ENCODE results near the gene SLC44A1.

The SLC44A1 gene

DNA sequence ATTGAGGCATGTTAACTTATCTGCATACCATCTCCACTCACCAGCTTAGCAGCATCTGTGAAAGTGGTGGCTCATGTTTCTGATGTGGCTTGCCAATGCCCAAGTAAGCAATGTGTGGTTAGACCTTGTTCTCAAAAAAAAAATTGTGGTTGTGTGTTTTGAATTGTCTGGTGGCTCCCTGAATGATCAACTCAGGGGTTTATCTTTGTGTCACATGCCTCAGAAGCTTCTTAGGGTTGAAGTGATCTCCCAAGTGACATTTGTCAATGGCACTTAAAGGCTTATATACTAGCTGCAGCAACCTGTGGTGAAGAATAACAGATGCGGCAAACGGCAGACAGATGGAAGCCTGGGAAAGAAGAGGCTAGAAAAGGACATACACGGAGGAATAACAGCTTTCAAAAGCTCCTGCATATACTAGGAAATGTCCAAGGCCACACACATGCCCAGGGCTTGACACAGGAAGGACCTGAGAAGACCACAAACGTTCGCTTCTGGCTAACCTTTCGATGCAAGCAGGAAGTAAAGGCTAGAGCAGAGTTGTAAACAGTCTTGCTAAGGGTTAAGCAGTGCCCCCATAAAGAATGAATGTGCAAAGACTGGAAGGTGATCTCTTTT is 161.2 kb downstream of the SLC44A1 start:
- H3K36me3 ChIP-seq (ENCODE audit: insufficient read depth) = no peaks in the 10 kb centered on the region
- no peaks in the 10 kb centered on the region for H3K79me2 ChIP-seq (ENCODE audit: insufficient read depth, low read depth)
- TF ChIP-seq, protein P1, sequence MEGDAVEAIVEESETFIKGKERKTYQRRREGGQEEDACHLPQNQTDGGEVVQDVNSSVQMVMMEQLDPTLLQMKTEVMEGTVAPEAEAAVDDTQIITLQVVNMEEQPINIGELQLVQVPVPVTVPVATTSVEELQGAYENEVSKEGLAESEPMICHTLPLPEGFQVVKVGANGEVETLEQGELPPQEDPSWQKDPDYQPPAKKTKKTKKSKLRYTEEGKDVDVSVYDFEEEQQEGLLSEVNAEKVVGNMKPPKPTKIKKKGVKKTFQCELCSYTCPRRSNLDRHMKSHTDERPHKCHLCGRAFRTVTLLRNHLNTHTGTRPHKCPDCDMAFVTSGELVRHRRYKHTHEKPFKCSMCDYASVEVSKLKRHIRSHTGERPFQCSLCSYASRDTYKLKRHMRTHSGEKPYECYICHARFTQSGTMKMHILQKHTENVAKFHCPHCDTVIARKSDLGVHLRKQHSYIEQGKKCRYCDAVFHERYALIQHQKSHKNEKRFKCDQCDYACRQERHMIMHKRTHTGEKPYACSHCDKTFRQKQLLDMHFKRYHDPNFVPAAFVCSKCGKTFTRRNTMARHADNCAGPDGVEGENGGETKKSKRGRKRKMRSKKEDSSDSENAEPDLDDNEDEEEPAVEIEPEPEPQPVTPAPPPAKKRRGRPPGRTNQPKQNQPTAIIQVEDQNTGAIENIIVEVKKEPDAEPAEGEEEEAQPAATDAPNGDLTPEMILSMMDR (conservative IDR thresholded peaks at IDR 0.05; ENCODE audit: low read depth, low read length) = no peak
- 0 out of 2 replicates have a peak overlapping the region, but pooled peaks have one; percentile 13 for H2AFZ ChIP-seq (ENCODE audit: low read depth)
- no peak overlapping the region for H3K4me3 ChIP-seq (IDR thresholded peaks at IDR 0.05; ENCODE audit: insufficient read depth, low read depth, low read length)
- no peaks in the 10 kb centered on the region for H3K27me3 ChIP-seq (ENCODE audit: insufficient read depth, low read depth)
- H3K4me2 ChIP-seq = peak overlapping the region; percentile 80
- peaks cover 47% of the 10 kb centered on the region for H3K4me1 ChIP-seq (ENCODE audit: low read depth, poor library complexity, severe bottlenecking)
- H4K20me1 ChIP-seq (ENCODE audit: insufficient read depth) = no peaks in the 10 kb centered on the region
- no peak overlapping the region; the same call in 1 of the 2 replicates for H3K9ac ChIP-seq
- peak overlapping the region; percentile 61 for H3K27ac ChIP-seq

DNA sequence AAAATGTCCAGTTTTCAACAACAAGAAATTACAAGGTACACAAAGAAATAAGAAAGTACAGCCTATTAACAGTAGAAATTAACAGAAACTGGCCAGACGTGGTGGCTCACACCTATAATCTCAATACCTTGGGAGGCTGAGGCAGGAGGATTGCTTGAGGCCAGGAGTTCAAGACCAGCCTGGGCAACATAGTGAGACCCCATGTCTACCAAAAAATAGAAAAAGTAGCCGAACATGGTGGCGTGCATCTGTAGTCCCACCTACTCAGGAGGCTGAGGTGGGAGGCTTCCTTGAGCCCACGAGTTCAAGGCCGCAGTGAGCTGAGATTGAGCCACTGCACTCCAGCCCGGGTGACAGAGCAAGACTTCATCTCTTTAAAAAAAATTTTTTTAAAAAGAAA is 161.9 kb downstream of the SLC44A1 start:
- Histone ChIP-seq H3K4me3 (IDR thresholded peaks at IDR 0.05; ENCODE audit: insufficient read depth, low read depth, low read length) (no peak overlapping the region), H3K79me2 (ENCODE audit: insufficient read depth, low read depth) (no peaks in the 10 kb centered on the region), H3K4me2 (peak overlapping the region; percentile 80), H2AFZ (ENCODE audit: low read depth) (no peak overlapping the region), H3K9ac (no peak overlapping the region), H3K27me3 (ENCODE audit: insufficient read depth, low read depth) (no peaks in the 10 kb centered on the region), H3K36me3 (ENCODE audit: insufficient read depth) (no peaks in the 10 kb centered on the region), H3K4me1 (ENCODE audit: low read depth, poor library complexity, severe bottlenecking) (peaks cover 47% of the 10 kb centered on the region), H3K27ac (peak overlapping the region; percentile 61; the same call in 1 of the 2 replicates), H4K20me1 (ENCODE audit: insufficient read depth) (no peaks in the 10 kb centered on the region)
- TF ChIP-seq, protein P1 (conservative IDR thresholded peaks at IDR 0.05; ENCODE audit: low read depth, low read length) = no peak

DNA sequence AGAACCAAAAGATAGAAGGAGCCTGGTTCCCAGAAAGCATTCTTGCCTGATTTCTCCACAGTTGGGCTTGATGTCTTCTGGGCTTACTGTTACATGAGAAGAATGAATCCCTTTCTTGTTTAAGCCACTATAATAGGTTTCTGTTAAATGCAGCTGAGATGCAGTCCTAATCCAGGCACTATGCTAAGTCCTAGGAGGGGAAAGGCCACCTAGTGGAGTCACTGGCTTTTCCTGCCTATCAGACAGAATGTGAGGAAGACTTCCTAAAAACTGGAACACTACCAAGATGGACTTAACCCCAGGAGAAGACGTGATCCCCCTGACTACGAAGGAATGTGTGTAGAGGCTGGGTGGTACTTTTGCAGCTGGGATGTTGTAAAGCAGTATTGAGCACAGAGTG is 169.1 kb downstream of the SLC44A1 start:
- Histone ChIP-seq H3K27me3 (ENCODE audit: insufficient read depth, low read depth) (no peaks in the 10 kb centered on the region), H2AFZ (ENCODE audit: low read depth) (no peak overlapping the region), H4K20me1 (ENCODE audit: insufficient read depth) (no peaks in the 10 kb centered on the region), H3K4me1 (ENCODE audit: low read depth, poor library complexity, severe bottlenecking) (peaks cover 27% of the 10 kb centered on the region), H3K36me3 (ENCODE audit: insufficient read depth) (no peaks in the 10 kb centered on the region), H3K4me3 (IDR thresholded peaks at IDR 0.05; ENCODE audit: insufficient read depth, low read depth, low read length) (no peak overlapping the region), H3K27ac (no peak overlapping the region), H3K79me2 (ENCODE audit: insufficient read depth, low read depth) (no peaks in the 10 kb centered on the region), H3K4me2 (no peak overlapping the region), H3K9ac (no peak overlapping the region)
- TF ChIP-seq, protein P1 (conservative IDR thresholded peaks at IDR 0.05; ENCODE audit: low read depth, low read length) = no peak

DNA sequence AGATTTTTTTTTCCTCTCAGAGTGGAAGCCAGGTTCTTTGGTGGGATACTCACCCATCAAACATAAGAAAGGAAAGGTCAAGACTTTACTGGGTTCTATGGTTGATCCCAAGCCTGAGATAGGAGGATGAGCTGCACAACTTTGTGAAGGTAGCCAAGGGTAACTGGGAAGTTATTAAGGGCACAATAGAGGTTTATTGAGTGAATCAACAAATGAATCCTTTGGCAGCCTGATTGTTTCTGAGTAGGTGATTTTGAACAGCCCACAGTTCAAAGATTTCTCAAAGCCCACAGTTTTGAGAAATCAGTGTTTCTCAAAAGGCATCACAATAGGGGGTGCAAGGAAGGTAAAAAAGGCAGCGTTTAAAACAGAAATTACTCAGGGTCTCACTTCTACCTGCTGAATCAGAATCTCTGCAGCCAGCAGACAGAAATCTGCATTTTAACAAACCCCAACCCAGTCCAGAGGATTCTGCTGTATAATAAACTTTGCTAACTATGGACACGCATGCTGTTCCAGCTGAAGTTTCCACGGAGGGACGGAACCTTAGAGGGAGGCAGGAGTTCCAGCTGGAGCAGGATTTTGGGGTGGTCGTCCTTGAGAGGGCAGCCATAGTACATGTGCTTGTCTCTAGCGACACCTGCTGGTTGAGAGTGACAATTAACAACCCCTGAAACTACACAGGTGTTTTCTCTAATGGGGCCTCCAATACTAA is 170.7 kb downstream of the SLC44A1 start:
- Histone ChIP-seq H3K4me2 (no peak overlapping the region; the same call in 1 of the 2 replicates), H2AFZ (ENCODE audit: low read depth) (peak overlapping the region; percentile 6; the same call in 1 of the 2 replicates), H3K36me3 (ENCODE audit: insufficient read depth) (no peaks in the 10 kb centered on the region), H3K27me3 (ENCODE audit: insufficient read depth, low read depth) (no peaks in the 10 kb centered on the region), H4K20me1 (ENCODE audit: insufficient read depth) (no peaks in the 10 kb centered on the region), H3K27ac (no peak overlapping the region), H3K4me3 (IDR thresholded peaks at IDR 0.05; ENCODE audit: insufficient read depth, low read depth, low read length) (no peak overlapping the region), H3K79me2 (ENCODE audit: insufficient read depth, low read depth) (no peaks in the 10 kb centered on the region), H3K4me1 (ENCODE audit: low read depth, poor library complexity, severe bottlenecking) (peaks cover 27% of the 10 kb centered on the region), H3K9ac (no peak overlapping the region)
- TF ChIP-seq, protein P1 (conservative IDR thresholded peaks at IDR 0.05; ENCODE audit: low read depth, low read length) = peak; percentile 99
